Liver (tissue), 9 donors: ENCODE measurements around the gene HSD3B2. TPM values are rescaled to one million over a fixed set of nuclear protein-coding genes. Genes with fewer than 3 reads are reported as not detected.

Experiments
- DNase-seq: peaks from one replicate; pipeline ENCODE4 v3.0.0-alpha.2; 2017; ENCODE audit warnings: low spot score
- H3K27ac ChIP-seq, 2 donors: one replicate each; pipeline ENCODE4 v1.7.0; 2013; ENCODE audit warnings: inconsistent platforms in 2 of 2, low read length in 2 of 2, control low read depth in 1 of 2, low read depth in 1 of 2, mild to moderate bottlenecking in 1 of 2
- H3K27me3 ChIP-seq, 4 donors: one replicate each; pipeline versions ENCODE4 v1.6.1 to v1.7.0; 2013; ENCODE audit warnings: low read length in 3 of 4, inconsistent platforms in 1 of 4, mild to moderate bottlenecking in 1 of 4, moderate library complexity in 1 of 4; ENCODE audit not compliant: control insufficient read depth in 4 of 4, insufficient read depth in 4 of 4
- H3K36me3 ChIP-seq, 4 donors: one replicate each; pipeline versions ENCODE4 v1.6.1 to v1.7.0; 2013; ENCODE audit warnings: low read length in 3 of 4, mild to moderate bottlenecking in 3 of 4, low read depth in 1 of 4, moderate library complexity in 1 of 4; ENCODE audit not compliant: control insufficient read depth in 4 of 4, insufficient read depth in 3 of 4
- H3K4me1 ChIP-seq, 4 donors: one replicate each; pipeline versions ENCODE4 v1.6.1 to v1.7.0; 2013; ENCODE audit warnings: low read length in 3 of 4, mild to moderate bottlenecking in 3 of 4, moderate library complexity in 1 of 4; ENCODE audit not compliant: control insufficient read depth in 4 of 4, insufficient read depth in 4 of 4
- H3K4me3 ChIP-seq, 3 donors: one replicate each; pipeline versions ENCODE4 v1.6.1 to v1.7.0; 2013; ENCODE audit warnings: low read length in 3 of 3, control low read depth in 1 of 3, low read depth in 1 of 3, mild to moderate bottlenecking in 1 of 3
- H3K9ac ChIP-seq, 2 donors: one replicate each; pipeline ENCODE4 v1.7.0; 2013; ENCODE audit warnings: low read length in 2 of 2, mild to moderate bottlenecking in 2 of 2, moderate library complexity in 2 of 2, control low read depth in 1 of 2, low read depth in 1 of 2
- H3K9me3 ChIP-seq, 4 donors: one replicate each; pipeline versions ENCODE4 v1.6.1 to v1.7.0; 2013; ENCODE audit warnings: low read length in 3 of 4; ENCODE audit not compliant: control insufficient read depth in 4 of 4
- EGR1 ChIP-seq, 2 donors: IDR thresholded peaks; 2 replicates each; pipeline ENCODE4 v1.6.1; 2016 to 2018; ENCODE audit warnings: antibody characterized with exemption in 2 of 2, low read depth in 2 of 2
- FOXA1 ChIP-seq: IDR thresholded peaks from 2 replicates; pipeline ENCODE4 v1.6.1; 2016; ENCODE audit warnings: antibody characterized with exemption
- GABPA ChIP-seq, 2 donors: IDR thresholded peaks in 1 of 2; conservative IDR thresholded peaks in 1 of 2; 2 replicates each; pipeline ENCODE4 v1.6.1; 2016; ENCODE audit warnings: antibody characterized with exemption in 2 of 2, mild to moderate bottlenecking in 1 of 2, moderate library complexity in 1 of 2
- HNF4A ChIP-seq, 2 donors: conservative IDR thresholded peaks; 2 replicates each; pipeline ENCODE4 v1.6.1; 2016; ENCODE audit warnings: antibody characterized with exemption in 2 of 2, mild to moderate bottlenecking in 2 of 2
- HNF4G ChIP-seq: IDR thresholded peaks from 2 replicates; pipeline ENCODE4 v1.6.1; 2016; ENCODE audit warnings: antibody characterized with exemption
- JUND ChIP-seq, 2 donors: IDR thresholded peaks; 2 replicates each; pipeline ENCODE4 v1.6.1; 2016; ENCODE audit warnings: antibody characterized with exemption in 2 of 2
- RAD21 ChIP-seq, 2 donors: IDR thresholded peaks; 2 replicates each; pipeline ENCODE4 v1.6.1; 2016; ENCODE audit warnings: antibody characterized with exemption in 2 of 2, mild to moderate bottlenecking in 2 of 2
- RXRA ChIP-seq, 2 donors: IDR thresholded peaks; 2 replicates each; pipeline ENCODE4 v1.6.1; 2017 to 2018; ENCODE audit warnings: antibody characterized with exemption in 2 of 2, mild to moderate bottlenecking in 1 of 2
- SP1 ChIP-seq: IDR thresholded peaks from 2 replicates; pipeline ENCODE4 v1.6.1; 2018; ENCODE audit warnings: antibody characterized with exemption, mild to moderate bottlenecking
- TAF1 ChIP-seq: conservative IDR thresholded peaks from 2 replicates; pipeline ENCODE4 v1.6.1; 2016; ENCODE audit warnings: antibody characterized with exemption, mild to moderate bottlenecking
- WGBS: extraction: QIAGEN DNeasy Blood & Tissue Kit; methylation state at CpG from one replicate; pipeline ENCODE4 v1.1.7; 2013; 5-methylcytosine and 5-hydroxymethylcytosine counted together
- polyA plus RNA-seq, 2 donors: library from polyadenylated mRNA; stranded (reverse) in 1 of 2; unstranded in 1 of 2; fragments of 200-250 nt in 1 of 2; fragments of >200 nt in 1 of 2; fragmentation: Nextera tagmentation in 1 of 2; extraction: Ambion mirVana in 1 of 2; gene quantifications; one replicate each; pipeline versions ENCODE4 v1.2.1 to v1.2.3, GENCODE V29; 2013 to 2015
- total RNA-seq, 2 donors: library from RNA; depleted of rRNA; stranded (reverse); fragments of >200 nt; gene quantifications; one replicate each; pipeline ENCODE4 v1.2.3, GENCODE V29; 2014
- TF ChIP-seq, protein P1 (sequence below): IDR thresholded peaks from 2 replicates; pipeline ENCODE4 v1.6.1; 2016; ENCODE audit warnings: antibody characterized with exemption, mild to moderate bottlenecking
- TF ChIP-seq, protein P2 (sequence below): IDR thresholded peaks from 2 replicates; pipeline ENCODE4 v1.6.1; 2016; ENCODE audit warnings: antibody characterized with exemption
- TF ChIP-seq, protein P3 (sequence below): IDR thresholded peaks from 2 replicates; pipeline ENCODE4 v1.6.1; 2016; ENCODE audit warnings: antibody characterized with exemption
- donor health status: healthy.
- donor health status: healthy.
- donor health status: healthy.
- donor health status: healthy.
- donor health status: healthy.

Gene HSD3B2
- total and polyA plus RNA-seq, 4 donors, result 0.14 to 0.25 (median 0.18) TPM; not detected in 1

DNA sequence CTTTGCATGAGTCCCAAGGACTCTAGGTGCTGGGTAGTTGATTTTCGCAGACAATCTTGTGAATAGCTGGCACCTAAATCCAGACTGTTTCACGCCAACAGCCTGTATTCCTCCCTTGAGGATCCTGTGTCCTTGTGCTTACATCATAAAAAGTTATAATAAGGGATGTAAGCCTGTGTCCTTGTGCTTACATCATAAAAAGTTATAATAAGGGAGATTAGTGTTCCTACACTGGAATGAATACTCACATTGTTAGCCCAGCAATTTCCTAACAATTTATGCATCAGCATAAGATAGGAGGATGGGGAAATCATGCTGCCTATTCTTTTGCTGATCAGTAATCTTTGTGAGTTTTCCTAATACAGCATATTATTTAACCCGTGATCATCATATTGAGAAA, 4.0 kb upstream of the HSD3B2 start (continued):
- TF ChIP-seq, protein P1, sequence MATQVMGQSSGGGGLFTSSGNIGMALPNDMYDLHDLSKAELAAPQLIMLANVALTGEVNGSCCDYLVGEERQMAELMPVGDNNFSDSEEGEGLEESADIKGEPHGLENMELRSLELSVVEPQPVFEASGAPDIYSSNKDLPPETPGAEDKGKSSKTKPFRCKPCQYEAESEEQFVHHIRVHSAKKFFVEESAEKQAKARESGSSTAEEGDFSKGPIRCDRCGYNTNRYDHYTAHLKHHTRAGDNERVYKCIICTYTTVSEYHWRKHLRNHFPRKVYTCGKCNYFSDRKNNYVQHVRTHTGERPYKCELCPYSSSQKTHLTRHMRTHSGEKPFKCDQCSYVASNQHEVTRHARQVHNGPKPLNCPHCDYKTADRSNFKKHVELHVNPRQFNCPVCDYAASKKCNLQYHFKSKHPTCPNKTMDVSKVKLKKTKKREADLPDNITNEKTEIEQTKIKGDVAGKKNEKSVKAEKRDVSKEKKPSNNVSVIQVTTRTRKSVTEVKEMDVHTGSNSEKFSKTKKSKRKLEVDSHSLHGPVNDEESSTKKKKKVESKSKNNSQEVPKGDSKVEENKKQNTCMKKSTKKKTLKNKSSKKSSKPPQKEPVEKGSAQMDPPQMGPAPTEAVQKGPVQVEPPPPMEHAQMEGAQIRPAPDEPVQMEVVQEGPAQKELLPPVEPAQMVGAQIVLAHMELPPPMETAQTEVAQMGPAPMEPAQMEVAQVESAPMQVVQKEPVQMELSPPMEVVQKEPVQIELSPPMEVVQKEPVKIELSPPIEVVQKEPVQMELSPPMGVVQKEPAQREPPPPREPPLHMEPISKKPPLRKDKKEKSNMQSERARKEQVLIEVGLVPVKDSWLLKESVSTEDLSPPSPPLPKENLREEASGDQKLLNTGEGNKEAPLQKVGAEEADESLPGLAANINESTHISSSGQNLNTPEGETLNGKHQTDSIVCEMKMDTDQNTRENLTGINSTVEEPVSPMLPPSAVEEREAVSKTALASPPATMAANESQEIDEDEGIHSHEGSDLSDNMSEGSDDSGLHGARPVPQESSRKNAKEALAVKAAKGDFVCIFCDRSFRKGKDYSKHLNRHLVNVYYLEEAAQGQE, result no peak
- TF ChIP-seq, protein P2, sequence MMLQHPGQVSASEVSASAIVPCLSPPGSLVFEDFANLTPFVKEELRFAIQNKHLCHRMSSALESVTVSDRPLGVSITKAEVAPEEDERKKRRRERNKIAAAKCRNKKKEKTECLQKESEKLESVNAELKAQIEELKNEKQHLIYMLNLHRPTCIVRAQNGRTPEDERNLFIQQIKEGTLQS, result no peak
- TF ChIP-seq GABPA (IDR thresholded peaks at IDR 0.05 in 1 of 2, conservative IDR thresholded peaks at IDR 0.05 in 1 of 2) (no peak), EGR1 (IDR thresholded peaks at IDR 0.05; ENCODE audit: low read depth in 2 of 2) (no peak), JUND (IDR thresholded peaks at IDR 0.05) (no peak)

DNA sequence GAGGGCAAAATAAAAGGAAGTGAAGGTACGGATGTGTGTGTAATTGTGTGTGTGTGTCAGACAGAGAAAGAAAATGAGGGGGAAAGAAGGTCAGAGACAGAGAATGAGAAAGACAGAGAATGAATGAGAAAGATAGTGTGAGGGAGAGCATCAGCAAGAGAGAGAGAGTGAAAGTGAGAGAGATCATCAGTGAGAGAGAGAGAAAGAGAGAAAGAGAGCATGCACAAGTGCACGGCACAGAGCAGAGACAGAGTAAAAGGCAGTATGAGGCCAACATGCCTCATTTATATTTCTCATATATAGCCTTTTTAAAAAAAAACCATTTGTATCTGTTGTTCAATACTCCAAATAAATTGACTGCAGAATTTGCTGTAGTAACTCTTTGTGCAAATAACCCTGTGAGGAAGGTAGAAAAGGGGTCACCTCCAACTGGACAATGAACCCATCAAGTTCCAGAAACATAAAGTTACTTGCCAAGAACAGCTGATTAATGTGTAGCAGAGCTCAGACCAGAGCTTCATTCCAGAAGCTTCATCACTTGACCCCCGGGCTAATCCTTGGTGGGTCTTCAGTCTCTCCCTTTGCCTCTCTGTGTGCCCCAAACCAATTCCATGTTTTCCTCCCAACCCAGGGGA, 1.2 kb downstream of the HSD3B2 start:
- no peak overlapping the region for H3K27ac ChIP-seq
- no peaks in the 10 kb centered on the region for H3K36me3 ChIP-seq
- no peaks in the 10 kb centered on the region for H3K27me3 ChIP-seq
- no peak overlapping the region for H3K4me3 ChIP-seq
- DNase-seq, result no peak
- 53% methylated on average over 3 of the region's 3 CpGs for WGBS
- no peaks in the 10 kb centered on the region for H3K9me3 ChIP-seq
- peak; percentile 58 to 77 for TF ChIP-seq HNF4A (conservative IDR thresholded peaks at IDR 0.05)
- peak in 1 of 2 donors; percentile 36 for TF ChIP-seq RAD21 (IDR thresholded peaks at IDR 0.05)
- TF ChIP-seq RXRA (IDR thresholded peaks at IDR 0.05), result peak; percentile 79 to 82
- TF ChIP-seq, protein P3, sequence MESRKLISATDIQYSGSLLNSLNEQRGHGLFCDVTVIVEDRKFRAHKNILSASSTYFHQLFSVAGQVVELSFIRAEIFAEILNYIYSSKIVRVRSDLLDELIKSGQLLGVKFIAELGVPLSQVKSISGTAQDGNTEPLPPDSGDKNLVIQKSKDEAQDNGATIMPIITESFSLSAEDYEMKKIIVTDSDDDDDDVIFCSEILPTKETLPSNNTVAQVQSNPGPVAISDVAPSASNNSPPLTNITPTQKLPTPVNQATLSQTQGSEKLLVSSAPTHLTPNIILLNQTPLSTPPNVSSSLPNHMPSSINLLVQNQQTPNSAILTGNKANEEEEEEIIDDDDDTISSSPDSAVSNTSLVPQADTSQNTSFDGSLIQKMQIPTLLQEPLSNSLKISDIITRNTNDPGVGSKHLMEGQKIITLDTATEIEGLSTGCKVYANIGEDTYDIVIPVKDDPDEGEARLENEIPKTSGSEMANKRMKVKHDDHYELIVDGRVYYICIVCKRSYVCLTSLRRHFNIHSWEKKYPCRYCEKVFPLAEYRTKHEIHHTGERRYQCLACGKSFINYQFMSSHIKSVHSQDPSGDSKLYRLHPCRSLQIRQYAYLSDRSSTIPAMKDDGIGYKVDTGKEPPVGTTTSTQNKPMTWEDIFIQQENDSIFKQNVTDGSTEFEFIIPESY, result no peak
- TF ChIP-seq SP1, result peak; percentile 41
- no peak for TF ChIP-seq TAF1
- TF ChIP-seq EGR1 (IDR thresholded peaks at IDR 0.05; ENCODE audit: low read depth in 2 of 2), result no peak
- TF ChIP-seq FOXA1, result no peak
- TF ChIP-seq HNF4G, result peak; percentile 21
- H3K9ac ChIP-seq, result no peak overlapping the region
- peaks cover 0 to 17% (median 14%) of the 10 kb centered on the region in 4 donors for H3K4me1 ChIP-seq

DNA sequence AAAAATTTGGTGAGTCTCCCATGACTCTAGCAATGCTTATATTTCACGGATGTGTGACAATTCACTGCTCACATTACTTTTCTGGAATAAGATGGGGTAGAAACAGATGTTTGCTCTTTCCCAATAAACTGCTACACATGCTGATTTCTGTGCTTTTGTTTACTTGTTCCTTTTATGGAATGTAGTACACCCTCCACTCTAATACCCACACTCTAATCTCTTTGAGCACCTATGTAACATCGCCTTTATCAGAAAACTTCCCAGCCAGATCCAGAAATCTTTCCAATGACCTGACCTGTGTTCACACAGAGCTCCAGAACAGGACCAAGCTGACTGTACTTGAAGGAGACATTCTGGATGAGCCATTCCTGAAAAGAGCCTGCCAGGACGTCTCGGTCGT, 4.2 kb downstream of the HSD3B2 start:
- Histone ChIP-seq H3K9me3 (no peaks in the 10 kb centered on the region), H3K9ac (no peak overlapping the region), H3K4me3 (no peak overlapping the region), H3K27ac (no peak overlapping the region), H3K4me1 (peaks cover 0 to 17% (median 14%) of the 10 kb centered on the region in 4 donors), H3K27me3 (no peaks in the 10 kb centered on the region), H3K36me3 (no peaks in the 10 kb centered on the region)
- DNase-seq, result no peak
- WGBS, result 86% methylated on average over 5 of the region's 5 CpGs
- TF ChIP-seq HNF4G (no peak), SP1 (peak; percentile 10), RAD21 (IDR thresholded peaks at IDR 0.05) (no peak), RXRA (IDR thresholded peaks at IDR 0.05) (peak in 1 of 2 donors; percentile 21)
- TF ChIP-seq, protein P1, result no peak
